HTR-8/SVneo (cell line): ENCODE measurements around the gene IDH2.
"Not testable (repeated sequence)": the region's sequence is repeated elsewhere in the genome, so short reads cannot be mapped to it uniquely, and the experiment has no call there.

Experiments
- DNase-seq: peaks from one replicate; pipeline ENCODE4 v3.0.0; 2011; ENCODE audit warnings: low spot score, mixed read lengths; ENCODE audit not compliant: insufficient read length
- FAIRE-seq: peaks from 2 replicates; lab custom pipeline; 2011; peaks lifted over from hg19 to GRCh38; lab: Jason Lieb, UNC

The IDH2 gene

GRCh38 chr15:90101969-90102890 is at the start of gene IDH2:
Gene IDH2 (minus strand): TSS chr15:90102468. CDS start chr15:90102390, 78 bp downstream.
- peak; percentile 88 for DNase-seq
- FAIRE-seq, result peak; percentile 59

GRCh38 chr15:90150551-90150950 is 48.3 kb upstream of the IDH2 start:
- not testable (repeated sequence) for FAIRE-seq, DNase-seq

GRCh38 chr15:90149609-90150340 is 47.5 kb upstream of the IDH2 start:
- FAIRE-seq, result no peak
- DNase-seq, result no peak

GRCh38 chr15:90146198-90146761 is 44.0 kb upstream of the IDH2 start:
- not testable (repeated sequence) for DNase-seq, FAIRE-seq

- DNase-seq (no peak), FAIRE-seq (no peak)
Observed at GRCh38 chr15:90145761-90146160, 43.5 kb upstream of the IDH2 start.

- DNase-seq (no peak), FAIRE-seq (no peak)
Observed at GRCh38 chr15:90145259-90145658, 43.0 kb upstream of the IDH2 start.

GRCh38 chr15:90143166-90143655 is 40.9 kb upstream of the IDH2 start:
- no peak for FAIRE-seq
- DNase-seq, result peak; percentile 77

- DNase-seq (no peak), FAIRE-seq (no peak)
Observed at GRCh38 chr15:90142216-90143165, 40.2 kb upstream of the IDH2 start.

GRCh38 chr15:90141646-90142045 is 39.4 kb upstream of the IDH2 start:
- FAIRE-seq (no peak), DNase-seq (no peak)

- FAIRE-seq, DNase-seq: not testable (repeated sequence)
Observed at GRCh38 chr15:90139549-90139948, 37.3 kb upstream of the IDH2 start.

- FAIRE-seq, result no peak
- no peak for DNase-seq
Observed at GRCh38 chr15:90138071-90138833, 36.0 kb upstream of the IDH2 start.

- DNase-seq, result no peak
- FAIRE-seq, result no peak
Observed at GRCh38 chr15:90132437-90132836, 30.2 kb upstream of the IDH2 start.

GRCh38 chr15:90131848-90132247 is 29.6 kb upstream of the IDH2 start:
- no peak for DNase-seq
- no peak for FAIRE-seq

GRCh38 chr15:90130291-90130690 is 28.0 kb upstream of the IDH2 start:
- no peak for DNase-seq
- FAIRE-seq, result no peak

- DNase-seq (peak; percentile 23), FAIRE-seq (no peak)
Observed at GRCh38 chr15:90126596-90127435, 24.5 kb upstream of the IDH2 start.

GRCh38 chr15:90126022-90126421 is 23.8 kb upstream of the IDH2 start:
- FAIRE-seq (no peak), DNase-seq (no peak)

- no peak for FAIRE-seq
- DNase-seq, result no peak
Observed at GRCh38 chr15:90124507-90124906, 22.2 kb upstream of the IDH2 start.

- DNase-seq, result no peak
- FAIRE-seq, result no peak
Observed at GRCh38 chr15:90121086-90121485, 18.8 kb upstream of the IDH2 start.
